ENCODE measurements around the gene CLSTN2. TPM values are rescaled to one million over a fixed set of nuclear protein-coding genes. Genes with fewer than 3 reads are reported as not detected.
A peak's percentile ranks its signal among the peaks of the same experiment; 100 is the strongest.

CLSTN2 gene
- total and polyA plus RNA-seq, 2 of the 4 experiments (the other 2 are of a cell fraction), result under 0.01 to 0.07 TPM

- no peak for TF ChIP-seq RAD21 (IDR thresholded peaks at IDR 0.05; ENCODE audit: low read length)
- no peak for TF ChIP-seq RCOR1 (IDR thresholded peaks at IDR 0.05; ENCODE audit: insufficient replicate concordance, low read length)
- TF ChIP-seq SMC3 (IDR thresholded peaks at IDR 0.05; ENCODE audit: low read depth, low read length), result no peak
Observed at GRCh38 chr3:140055092-140055791, 120.3 kb downstream of the CLSTN2 start (continued).

GRCh38 chr3:140056047-140056446, 121.1 kb downstream of the CLSTN2 start:
- Histone ChIP-seq H3K27ac (ENCODE audit: insufficient read depth, low read length) (no peak overlapping the region), H3K9me1 (ENCODE audit: insufficient read depth, low read length) (no peaks in the 10 kb centered on the region), H4K20me1 (ENCODE audit: insufficient read depth, low read length) (no peaks in the 10 kb centered on the region), H3K4ac (ENCODE audit: low read depth, low read length) (no peak overlapping the region), H3K23ac (ENCODE audit: low read depth, low read length) (no peak overlapping the region), H3K36me3 (ENCODE audit: control insufficient read depth, insufficient read depth, low read length) (no peaks in the 10 kb centered on the region), H3K4me1 (ENCODE audit: control insufficient read depth, insufficient read depth, low read length) (no peaks in the 10 kb centered on the region), H3K9ac (ENCODE audit: low read depth, low read length) (no peak overlapping the region), H3K4me2 (ENCODE audit: low read depth, low read length) (no peak overlapping the region), H3K56ac (ENCODE audit: extremely low read depth, insufficient read depth, low read length) (no peak overlapping the region), H3K79me1 (ENCODE audit: low read depth in 1 of 2, low read length in 2 of 2) (no peaks in the 10 kb centered on the region), H3K9me3 (ENCODE audit: control insufficient read depth, insufficient read depth, low read length) (no peaks in the 10 kb centered on the region), H3K18ac (ENCODE audit: low read depth, low read length) (no peak overlapping the region), H3K4me3 (ENCODE audit: insufficient read depth, low read depth, low read length) (no peak overlapping the region), H3K27me3 (ENCODE audit: control insufficient read depth, insufficient read depth, low read length) (no peaks in the 10 kb centered on the region), H2BK120ac (ENCODE audit: low read depth, low read length) (no peak overlapping the region), H2BK15ac (ENCODE audit: low read depth, low read length) (no peak overlapping the region), H2AK5ac (ENCODE audit: low read depth, low read length) (no peak overlapping the region), H2AFZ (replicated peaks; ENCODE audit: low read length, poor library complexity) (no peak overlapping the region), H4K5ac (ENCODE audit: low read depth, low read length) (no peak overlapping the region), H2AK9ac (replicated peaks; ENCODE audit: low read depth, low read length, poor library complexity) (peak overlapping the region; percentile 19), H4K8ac (ENCODE audit: low read depth in 2 of 2, low read length in 2 of 2) (no peak overlapping the region), H2BK20ac (ENCODE audit: low read depth, low read length) (no peak overlapping the region), H4K91ac (ENCODE audit: insufficient read depth, low read depth, low read length) (no peak overlapping the region), H2BK5ac (ENCODE audit: low read depth, low read length, poor library complexity, severe bottlenecking) (no peak overlapping the region), H3K14ac (replicated peaks; ENCODE audit: low read depth, low read length) (no peak overlapping the region)
- ChIA-PET CTCF (no interaction called here), POLR2A (ENCODE audit: unreplicated experiment) (no interaction called here)
- ATAC-seq (ENCODE audit: low read depth) (no peak), DNase-seq (no peak)
- WGBS, 2 experiments (ENCODE audit: extremely low coverage in 2 of 2, insufficient read length in 1 of 2), result 75% methylated on average over 2 of the region's 4 CpGs; no CpG with 5 or more reads in 1 of the 2 experiments
- dilution Hi-C loops (cut with HindIII; ENCODE audit: low sequenced_read_pairs, unreplicated experiment), result no loop called here
- no peak for TF ChIP-seq SMC3 (IDR thresholded peaks at IDR 0.05; ENCODE audit: low read depth, low read length)
- TF ChIP-seq MAFK (IDR thresholded peaks at IDR 0.05; ENCODE audit: low read depth, low read length), result no peak
- no peak for TF ChIP-seq POLR2A (IDR thresholded peaks at IDR 0.05; ENCODE audit: low read depth, low read length)
- no peak for TF ChIP-seq MXI1 (IDR thresholded peaks at IDR 0.05; ENCODE audit: borderline replicate concordance, low read depth, low read length)
- no peak for TF ChIP-seq CTCF (conservative IDR thresholded peaks at IDR 0.05; ENCODE audit: low read depth, low read length)
- TF ChIP-seq CEBPB (IDR thresholded peaks at IDR 0.05; ENCODE audit: low read depth, low read length), result no peak
- TF ChIP-seq RCOR1 (IDR thresholded peaks at IDR 0.05; ENCODE audit: insufficient replicate concordance, low read length), result no peak
- TF ChIP-seq BHLHE40 (IDR thresholded peaks at IDR 0.05; ENCODE audit: low read depth, low read length), result no peak
- in situ Hi-C loops (cut with MboI; ENCODE audit: low sequenced_read_pairs), result no loop called here
- intact Hi-C loops (cut with micrococcal nuclease), result no loop called here
- BruUV-seq (replicated peaks), result no TSS peak

Measured in IMR-90 (cell line).